HG02588 (cell line): ENCODE measurements around the gene GPR119.
"Not testable (repeated sequence)": the region's sequence is repeated elsewhere in the genome, so short reads cannot be mapped to it uniquely, and the experiment has no call there.

ENCODE experiments used
- ATAC-seq: cut with Tn5 transposase; IDR thresholded peaks from one replicate; pipeline ENCODE4 v1.9.1; 2021; ENCODE audit warnings: mild to moderate bottlenecking, moderate library complexity; ENCODE audit not compliant: unreplicated experiment

GPR119 gene

DNA sequence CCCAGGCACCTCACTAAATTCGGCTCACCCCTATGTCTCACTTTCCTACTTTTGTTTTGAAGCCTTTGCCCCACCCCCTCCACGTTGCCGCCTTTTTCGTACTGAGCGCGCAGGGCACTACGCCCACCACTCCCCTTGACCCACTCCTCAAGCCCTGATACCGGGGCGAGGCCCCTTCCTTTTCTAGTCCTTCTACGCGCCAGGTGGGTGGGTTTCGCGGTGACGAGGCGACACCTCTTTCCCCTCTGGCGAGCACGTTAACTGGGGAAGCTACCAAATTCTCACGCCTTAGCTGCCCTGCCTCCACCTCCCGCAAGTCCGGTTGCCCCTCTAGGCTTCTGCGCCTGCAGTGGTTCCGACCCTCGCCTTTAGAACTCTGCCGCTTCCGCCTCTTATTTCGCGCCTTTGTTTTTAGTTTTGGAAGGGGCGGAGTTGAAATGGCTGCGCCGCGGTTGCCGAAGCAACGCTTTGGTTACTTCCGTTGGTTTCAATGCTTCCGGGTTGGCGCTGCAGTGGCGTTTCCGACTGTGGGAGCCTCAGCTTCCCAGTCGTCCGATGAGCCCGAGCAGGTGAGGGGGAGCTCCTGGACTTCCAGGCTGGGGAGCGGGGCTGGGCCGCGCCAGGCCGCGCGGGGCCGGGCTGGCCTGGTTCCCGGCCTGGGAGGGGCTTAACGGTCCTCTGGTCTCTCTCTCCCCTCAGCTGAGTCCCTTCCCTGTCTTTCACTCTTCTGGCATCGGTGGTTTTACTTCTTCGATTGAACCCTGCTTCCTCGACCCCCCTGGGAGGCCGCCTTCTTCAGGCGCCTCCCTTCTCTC, 45.9 kb downstream of the GPR119 start, which contains the start of gene SLC25A14:
SLC25A14 (plus strand) TSS at position 512 of the 815 bp plus-strand sequence. CDS start 360 bp downstream, outside the sequence.
- ATAC-seq: peak; percentile 97

- not testable (repeated sequence) for ATAC-seq
Measured at GRCh38 chrX:130338869-130339268, 46.6 kb downstream of the GPR119 start.

GRCh38 chrX:130336531-130336930, 48.9 kb downstream of the GPR119 start:
- no peak for ATAC-seq
